ENCODE measurements around the gene PCDH7.

PCDH7 gene

DNA sequence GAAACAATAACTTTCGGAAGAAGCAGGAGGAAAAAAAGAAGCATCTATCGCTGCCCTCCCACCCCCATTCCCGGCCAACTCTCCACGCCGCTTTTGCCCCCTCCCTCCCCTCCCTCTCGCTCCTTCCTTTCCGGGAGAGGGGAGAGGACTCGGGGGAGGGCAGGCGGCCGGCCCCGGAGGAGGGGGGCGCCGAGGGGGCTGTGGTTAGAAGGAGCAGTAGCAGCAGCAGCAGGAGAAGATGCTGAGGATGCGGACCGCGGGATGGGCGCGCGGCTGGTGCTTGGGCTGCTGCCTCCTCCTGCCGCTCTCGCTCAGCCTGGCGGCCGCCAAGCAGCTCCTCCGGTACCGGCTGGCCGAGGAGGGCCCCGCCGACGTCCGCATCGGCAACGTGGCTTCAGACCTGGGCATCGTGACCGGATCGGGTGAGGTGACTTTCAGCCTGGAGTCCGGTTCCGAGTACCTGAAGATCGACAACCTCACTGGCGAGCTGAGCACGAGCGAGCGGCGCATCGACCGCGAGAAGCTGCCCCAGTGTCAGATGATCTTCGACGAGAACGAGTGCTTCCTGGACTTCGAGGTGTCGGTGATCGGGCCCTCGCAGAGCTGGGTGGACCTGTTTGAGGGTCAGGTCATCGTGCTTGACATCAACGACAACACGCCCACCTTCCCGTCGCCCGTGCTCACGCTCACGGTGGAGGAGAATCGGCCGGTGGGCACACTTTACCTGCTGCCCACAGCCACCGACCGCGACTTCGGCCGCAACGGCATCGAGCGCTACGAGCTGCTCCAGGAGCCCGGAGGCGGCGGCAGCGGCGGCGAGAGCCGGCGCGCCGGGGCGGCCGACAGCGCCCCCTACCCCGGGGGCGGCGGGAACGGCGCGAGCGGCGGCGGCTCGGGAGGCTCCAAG, 1.3 kb downstream of the PCDH7 start:
- no peak for TF ChIP-seq ZXDB (tag by site-specific recombination; IDR thresholded peaks at IDR 0.05)
- TF ChIP-seq SP2 (tag by site-specific recombination; IDR thresholded peaks at IDR 0.05) = 0 out of 2 replicates have a peak, but pooled peaks have one; percentile 20
- no peak for TF ChIP-seq KLF16 (tag by site-specific recombination; IDR thresholded peaks at IDR 0.05)
- no peak for TF ChIP-seq ZNF324 (tag by site-specific recombination; IDR thresholded peaks at IDR 0.05)
- TF ChIP-seq, protein P1, sequence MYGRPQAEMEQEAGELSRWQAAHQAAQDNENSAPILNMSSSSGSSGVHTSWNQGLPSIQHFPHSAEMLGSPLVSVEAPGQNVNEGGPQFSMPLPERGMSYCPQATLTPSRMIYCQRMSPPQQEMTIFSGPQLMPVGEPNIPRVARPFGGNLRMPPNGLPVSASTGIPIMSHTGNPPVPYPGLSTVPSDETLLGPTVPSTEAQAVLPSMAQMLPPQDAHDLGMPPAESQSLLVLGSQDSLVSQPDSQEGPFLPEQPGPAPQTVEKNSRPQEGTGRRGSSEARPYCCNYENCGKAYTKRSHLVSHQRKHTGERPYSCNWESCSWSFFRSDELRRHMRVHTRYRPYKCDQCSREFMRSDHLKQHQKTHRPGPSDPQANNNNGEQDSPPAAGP (tag by site-specific recombination; IDR thresholded peaks at IDR 0.05) = no peak
- TF ChIP-seq ZNF175 (tag by site-specific recombination; IDR thresholded peaks at IDR 0.05) = no peak
- no peak for TF ChIP-seq YY1 (tag by site-specific recombination; IDR thresholded peaks at IDR 0.05)
- TF ChIP-seq ZNF23 (tag by site-specific recombination; IDR thresholded peaks at IDR 0.05; ENCODE audit: borderline replicate concordance) = no peak
- TF ChIP-seq, protein P2, sequence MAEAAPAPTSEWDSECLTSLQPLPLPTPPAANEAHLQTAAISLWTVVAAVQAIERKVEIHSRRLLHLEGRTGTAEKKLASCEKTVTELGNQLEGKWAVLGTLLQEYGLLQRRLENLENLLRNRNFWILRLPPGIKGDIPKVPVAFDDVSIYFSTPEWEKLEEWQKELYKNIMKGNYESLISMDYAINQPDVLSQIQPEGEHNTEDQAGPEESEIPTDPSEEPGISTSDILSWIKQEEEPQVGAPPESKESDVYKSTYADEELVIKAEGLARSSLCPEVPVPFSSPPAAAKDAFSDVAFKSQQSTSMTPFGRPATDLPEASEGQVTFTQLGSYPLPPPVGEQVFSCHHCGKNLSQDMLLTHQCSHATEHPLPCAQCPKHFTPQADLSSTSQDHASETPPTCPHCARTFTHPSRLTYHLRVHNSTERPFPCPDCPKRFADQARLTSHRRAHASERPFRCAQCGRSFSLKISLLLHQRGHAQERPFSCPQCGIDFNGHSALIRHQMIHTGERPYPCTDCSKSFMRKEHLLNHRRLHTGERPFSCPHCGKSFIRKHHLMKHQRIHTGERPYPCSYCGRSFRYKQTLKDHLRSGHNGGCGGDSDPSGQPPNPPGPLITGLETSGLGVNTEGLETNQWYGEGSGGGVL (tag by site-specific recombination; IDR thresholded peaks at IDR 0.05) = peak; percentile 83
- TF ChIP-seq ZNF416 (tag by site-specific recombination; IDR thresholded peaks at IDR 0.05) = no peak
- 0 out of 2 replicates have a peak, but pooled peaks have one; percentile 1 for TF ChIP-seq ZBTB20 (tag by site-specific recombination; IDR thresholded peaks at IDR 0.05)
- no peak for TF ChIP-seq GLI2 (tag by site-specific recombination; IDR thresholded peaks at IDR 0.05; ENCODE audit: borderline replicate concordance, low read depth)
- TF ChIP-seq, protein P3, sequence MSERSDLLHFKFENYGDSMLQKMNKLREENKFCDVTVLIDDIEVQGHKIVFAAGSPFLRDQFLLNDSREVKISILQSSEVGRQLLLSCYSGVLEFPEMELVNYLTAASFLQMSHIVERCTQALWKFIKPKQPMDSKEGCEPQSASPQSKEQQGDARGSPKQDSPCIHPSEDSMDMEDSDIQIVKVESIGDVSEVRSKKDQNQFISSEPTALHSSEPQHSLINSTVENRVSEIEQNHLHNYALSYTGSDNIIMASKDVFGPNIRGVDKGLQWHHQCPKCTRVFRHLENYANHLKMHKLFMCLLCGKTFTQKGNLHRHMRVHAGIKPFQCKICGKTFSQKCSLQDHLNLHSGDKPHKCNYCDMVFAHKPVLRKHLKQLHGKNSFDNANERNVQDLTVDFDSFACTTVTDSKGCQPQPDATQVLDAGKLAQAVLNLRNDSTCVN (tag by site-specific recombination; optimal IDR thresholded peaks at IDR 0.05) = peak; percentile 45
- TF ChIP-seq ZNF777 (tag by site-specific recombination; IDR thresholded peaks at IDR 0.05; ENCODE audit: borderline replicate concordance) = peak; percentile 75; the same call in 1 of the 2 replicates
- no peak for TF ChIP-seq MEIS1 (CRISPR knock-in tag; IDR thresholded peaks at IDR 0.05; ENCODE audit: borderline replicate concordance)
- TF ChIP-seq KLF1 (tag by site-specific recombination; IDR thresholded peaks at IDR 0.05) = no peak
- peak; percentile 71 for TF ChIP-seq OSR2 (tag by site-specific recombination; IDR thresholded peaks at IDR 0.05)
- no peak for TF ChIP-seq ZNF561 (tag by site-specific recombination; IDR thresholded peaks at IDR 0.05; ENCODE audit: borderline replicate concordance)
- peak; percentile 73 for TF ChIP-seq ZBTB17 (tag by site-specific recombination; IDR thresholded peaks at IDR 0.05)
- no peak for TF ChIP-seq ZNF549 (tag by site-specific recombination; IDR thresholded peaks at IDR 0.05)
- TF ChIP-seq ZNF677 (tag by site-specific recombination; IDR thresholded peaks at IDR 0.05) = no peak
- no peak for TF ChIP-seq SP7 (tag by site-specific recombination; IDR thresholded peaks at IDR 0.05)
- no peak for TF ChIP-seq EGR2 (tag by site-specific recombination; IDR thresholded peaks at IDR 0.05; ENCODE audit: low read depth)
- TF ChIP-seq ZNF341 (tag by site-specific recombination; IDR thresholded peaks at IDR 0.05; ENCODE audit: low read depth) = peak; percentile 60
- no peak for TF ChIP-seq ZNF157 (tag by site-specific recombination; IDR thresholded peaks at IDR 0.05)
- TF ChIP-seq, protein P4, sequence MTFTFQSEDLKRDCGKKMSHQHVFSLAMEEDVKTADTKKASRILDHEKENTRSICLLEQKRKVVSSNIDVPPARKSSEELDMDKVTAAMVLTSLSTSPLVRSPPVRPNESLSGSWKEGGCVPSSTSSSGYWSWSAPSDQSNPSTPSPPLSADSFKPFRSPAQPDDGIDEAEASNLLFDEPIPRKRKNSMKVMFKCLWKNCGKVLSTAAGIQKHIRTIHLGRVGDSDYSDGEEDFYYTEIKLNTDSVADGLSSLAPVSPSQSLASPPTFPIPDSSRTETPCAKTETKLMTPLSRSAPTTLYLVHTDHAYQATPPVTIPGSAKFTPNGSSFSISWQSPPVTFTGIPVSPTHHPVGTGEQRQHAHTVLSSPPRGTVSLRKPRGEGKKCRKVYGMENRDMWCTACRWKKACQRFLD (tag by site-specific recombination; IDR thresholded peaks at IDR 0.05) = no peak
- peak; percentile 18; the same call in 1 of the 2 replicates for TF ChIP-seq GLIS2 (tag by site-specific recombination; IDR thresholded peaks at IDR 0.05)
- TF ChIP-seq ZNF214 (tag by site-specific recombination; IDR thresholded peaks at IDR 0.05; ENCODE audit: borderline replicate concordance) = no peak
- ChIA-PET CTCF (interaction anchor here (0.5 to 1.1 kb wide), 9 partner anchors 17 to 1210 kb away, joined by 3 to 5 read pairs (median 3); no protein-coding TSS in a partner anchor), POLR2A (no interaction called here)
- peak overlapping the region; percentile 86 for H3K4me3 ChIP-seq (ENCODE audit: low read depth, low read length)
- no peaks in the 10 kb centered on the region for H3K9me3 ChIP-seq (ENCODE audit: control insufficient read depth, insufficient read depth, low read depth, low read length)
- peak overlapping the region; percentile 98 for H3K27ac ChIP-seq (ENCODE audit: extremely low read depth, low read depth, low read length)
- H3K4me1 ChIP-seq (ENCODE audit: control insufficient read depth, insufficient read depth, low read length) = no peaks in the 10 kb centered on the region
- peaks cover 0 to 21% of the 10 kb centered on the region in 2 experiments; a peak in 1 of 3 replicates for H3K36me3 ChIP-seq (ENCODE audit: control insufficient read depth in 2 of 2, insufficient read depth in 1 of 2, low read length in 2 of 2)

Data from HEK293 (cell line).